Fibroblast of skin of right biceps (primary cell): ENCODE data around the gene PTGFRN.
"Not testable (repeated sequence)": the region's sequence is repeated elsewhere in the genome, so short reads cannot be mapped to it uniquely, and the experiment has no call there.

Experiments used
- DNase-seq: peaks from one replicate; pipeline ENCODE4 v3.0.0-alpha.2; 2013

PTGFRN gene

DNA sequence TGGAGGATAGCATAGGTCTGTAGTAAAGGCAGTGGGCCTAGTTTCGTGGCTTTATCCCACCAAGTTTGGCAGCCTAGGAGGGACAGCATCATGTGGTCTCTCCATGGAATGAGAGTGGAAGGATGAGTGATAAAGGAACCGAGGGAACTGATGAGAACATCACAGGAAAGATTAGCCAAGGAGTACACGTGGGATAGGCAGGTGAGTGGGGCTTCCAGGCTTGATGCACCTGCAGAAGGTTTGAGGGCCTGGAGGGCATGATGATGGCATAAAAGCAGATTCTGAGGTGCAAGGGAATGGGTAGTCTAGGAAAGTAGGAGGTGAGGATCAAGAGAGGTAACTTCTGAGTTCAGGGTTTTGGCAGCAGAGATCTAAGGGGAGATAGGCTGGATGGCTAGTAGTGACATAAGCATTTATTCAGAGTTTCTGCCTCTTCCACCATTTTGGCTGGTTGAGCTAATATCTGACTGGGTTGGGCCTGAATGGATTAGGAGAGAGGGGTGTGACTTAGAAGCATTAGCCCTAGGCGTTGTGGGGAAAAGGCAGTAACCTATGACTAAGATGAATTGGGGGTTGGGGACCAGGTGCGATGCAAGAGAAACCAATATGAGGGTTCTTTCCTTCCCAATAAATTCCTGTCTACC, 9.1 kb downstream of the PTGFRN start:
- DNase-seq = no peak

DNA sequence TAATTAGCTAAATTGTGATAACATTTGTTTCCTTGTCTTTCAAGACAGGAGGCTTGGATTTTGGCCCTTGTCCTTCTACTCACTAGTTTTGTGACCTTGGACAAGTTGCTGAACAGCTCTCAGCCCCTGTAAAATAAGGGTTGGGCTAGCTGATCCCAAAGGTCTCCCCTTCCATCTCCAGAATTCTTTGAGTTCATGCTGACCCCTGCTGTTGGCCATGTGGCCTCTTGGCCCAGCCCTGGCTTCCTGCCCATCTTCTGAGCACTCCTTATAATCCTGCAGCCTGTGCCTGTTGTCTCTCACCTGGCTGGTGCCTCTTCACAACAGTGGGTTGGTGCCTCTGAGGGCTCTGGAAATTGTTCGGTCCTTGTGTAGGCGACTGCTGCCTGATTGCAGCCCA, 10.1 kb downstream of the PTGFRN start:
- no peak for DNase-seq

DNA sequence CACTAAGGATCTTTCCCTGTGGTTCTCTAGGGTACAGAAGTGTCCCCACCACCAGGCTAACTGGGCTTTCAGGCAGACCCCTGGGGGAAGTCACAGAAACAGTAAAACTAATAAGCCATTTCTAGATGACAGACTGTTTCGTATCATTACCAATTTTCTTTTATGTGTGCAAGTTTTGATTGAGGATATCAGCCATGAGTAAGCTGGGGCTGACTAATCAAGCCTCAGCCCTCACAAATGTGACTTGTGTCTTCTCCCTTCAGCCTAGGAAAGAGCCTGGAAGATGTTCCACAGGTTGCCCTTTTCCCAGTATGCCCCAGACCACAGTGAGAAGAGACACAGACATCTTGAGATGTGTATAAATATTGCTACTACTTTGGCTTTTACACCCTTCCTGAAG, 10.5 kb downstream of the PTGFRN start:
- no peak for DNase-seq

DNA sequence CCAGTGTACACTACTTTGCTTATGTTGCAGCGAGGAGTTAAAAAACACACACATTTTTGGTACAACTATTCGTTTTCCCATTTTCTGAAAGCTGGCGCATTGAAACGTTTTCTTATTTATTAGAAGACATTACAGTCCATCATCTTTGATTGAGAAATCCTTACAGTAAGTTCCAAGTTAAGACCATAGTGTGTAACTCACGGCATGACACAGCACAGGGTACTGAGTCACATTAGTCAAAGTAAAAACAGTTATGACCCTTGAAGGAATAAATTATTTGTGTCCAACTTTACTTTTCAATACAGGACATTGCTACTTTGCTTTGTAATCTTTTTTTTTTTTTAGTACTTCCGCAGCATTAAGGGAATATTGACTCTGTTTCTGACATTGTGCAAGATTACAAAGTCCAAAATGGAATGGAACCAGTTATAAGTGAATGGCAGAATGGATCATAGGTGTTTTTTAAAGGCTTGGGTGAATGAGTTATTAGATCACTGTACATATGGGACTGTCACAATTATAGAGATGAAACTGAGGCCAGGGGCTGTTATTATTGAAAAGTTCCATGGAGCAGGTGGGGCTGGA, 11.7 kb downstream of the PTGFRN start:
- DNase-seq = no peak

DNA sequence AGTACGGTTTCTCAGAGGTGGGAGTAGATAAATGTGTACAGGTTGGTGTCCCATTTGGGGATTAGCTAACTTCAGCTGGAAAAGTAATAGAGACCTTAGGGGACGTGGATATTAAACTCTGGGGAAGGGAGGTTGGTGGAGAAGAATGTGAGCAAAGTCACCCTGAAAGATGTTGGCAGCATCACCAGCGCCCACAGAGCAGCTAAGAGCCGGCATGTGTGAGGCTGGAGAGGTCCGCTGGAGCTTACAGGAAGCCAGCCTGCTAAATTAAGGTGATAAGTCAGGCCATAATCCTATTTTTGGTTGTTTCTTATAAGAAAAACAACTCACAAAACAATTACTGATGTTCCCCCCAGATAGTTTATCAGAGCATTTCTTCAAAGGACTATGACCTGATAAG, 12.2 kb downstream of the PTGFRN start:
- DNase-seq = no peak

DNA sequence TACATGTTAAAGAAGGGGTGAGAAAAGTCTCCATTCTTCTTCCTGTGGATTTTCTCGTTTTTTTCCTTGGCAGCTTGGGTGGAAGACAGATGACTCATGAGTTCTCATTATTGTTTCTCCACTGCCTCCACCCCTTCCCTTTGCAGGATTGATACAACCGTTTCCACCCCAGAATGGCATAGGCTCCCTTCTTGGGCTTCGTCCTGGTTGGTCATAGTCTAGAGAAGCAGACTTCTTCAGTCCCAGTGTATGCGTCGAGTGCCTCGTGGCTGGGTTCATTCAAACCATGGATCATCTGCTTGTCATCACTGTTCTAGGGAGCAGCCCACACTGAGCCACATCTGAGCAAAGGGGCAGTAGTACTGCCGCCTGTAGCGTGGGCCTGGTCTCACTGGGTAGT, 13.7 kb downstream of the PTGFRN start:
- DNase-seq = peak; percentile 39

DNA sequence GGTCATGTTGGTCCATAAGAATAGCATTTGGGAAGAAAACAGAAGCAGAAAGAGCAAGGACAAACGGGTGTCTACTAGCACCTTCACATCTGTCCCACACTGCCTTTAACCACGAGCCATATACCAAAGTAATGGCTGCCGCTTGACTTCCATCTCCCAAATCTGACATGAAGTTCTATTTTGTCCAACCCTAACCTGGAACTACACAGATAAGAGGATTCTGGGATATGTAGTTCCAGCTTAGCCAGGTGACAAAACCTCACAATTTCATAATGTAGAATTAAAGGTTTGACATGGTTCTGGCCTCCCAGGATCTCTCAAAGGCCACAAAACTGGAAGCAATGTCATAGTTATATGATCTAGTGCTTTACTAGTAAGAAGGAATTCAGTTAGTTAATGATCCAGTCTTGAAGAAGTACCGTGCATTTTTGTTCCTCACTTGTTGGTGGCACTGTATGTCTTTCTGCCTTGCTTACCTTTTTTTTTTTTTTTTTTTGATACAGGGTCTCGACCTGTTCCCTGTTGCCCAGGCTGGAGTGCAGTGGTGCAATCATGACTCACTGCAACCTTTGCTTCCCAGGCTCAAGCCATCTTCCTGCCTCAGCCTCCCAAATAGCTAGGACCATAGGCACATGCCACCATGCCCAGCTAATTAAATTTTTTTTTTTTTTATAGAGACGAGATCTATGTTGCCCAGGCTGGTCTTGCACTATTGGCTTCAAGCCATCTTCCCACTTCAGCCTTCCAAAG, 17.5 kb downstream of the PTGFRN start:
- DNase-seq = no peak

DNA sequence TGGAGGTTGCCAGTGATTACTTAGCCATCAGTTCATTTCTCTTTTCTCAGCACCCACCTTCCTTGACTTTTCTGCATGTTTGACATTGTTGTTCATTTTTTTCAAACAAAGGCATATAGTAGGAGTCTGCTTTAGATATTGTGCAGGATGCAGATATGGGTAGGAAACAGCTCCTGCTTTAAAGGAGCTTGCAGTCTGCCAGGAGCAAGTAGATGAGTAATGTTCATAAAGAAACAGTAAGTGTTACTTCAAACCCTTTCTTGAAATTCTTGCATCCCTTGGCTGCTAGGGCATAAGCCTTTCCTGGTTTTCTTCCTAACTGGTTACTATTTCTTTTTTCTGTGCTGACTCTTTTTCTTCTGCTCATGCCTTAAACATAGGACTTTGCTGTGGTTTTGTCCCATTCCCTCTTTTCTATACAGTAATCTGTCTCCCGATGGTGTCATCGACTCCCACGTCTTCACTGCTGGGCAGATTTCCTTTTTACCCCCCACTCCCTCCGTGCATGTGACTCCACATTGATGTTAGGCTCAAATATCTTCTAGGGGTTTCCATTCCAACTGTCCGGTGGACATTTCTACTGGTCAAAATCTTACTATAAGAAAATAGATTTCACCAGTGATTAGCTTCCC, 20.4 kb downstream of the PTGFRN start:
- DNase-seq = no peak

DNA sequence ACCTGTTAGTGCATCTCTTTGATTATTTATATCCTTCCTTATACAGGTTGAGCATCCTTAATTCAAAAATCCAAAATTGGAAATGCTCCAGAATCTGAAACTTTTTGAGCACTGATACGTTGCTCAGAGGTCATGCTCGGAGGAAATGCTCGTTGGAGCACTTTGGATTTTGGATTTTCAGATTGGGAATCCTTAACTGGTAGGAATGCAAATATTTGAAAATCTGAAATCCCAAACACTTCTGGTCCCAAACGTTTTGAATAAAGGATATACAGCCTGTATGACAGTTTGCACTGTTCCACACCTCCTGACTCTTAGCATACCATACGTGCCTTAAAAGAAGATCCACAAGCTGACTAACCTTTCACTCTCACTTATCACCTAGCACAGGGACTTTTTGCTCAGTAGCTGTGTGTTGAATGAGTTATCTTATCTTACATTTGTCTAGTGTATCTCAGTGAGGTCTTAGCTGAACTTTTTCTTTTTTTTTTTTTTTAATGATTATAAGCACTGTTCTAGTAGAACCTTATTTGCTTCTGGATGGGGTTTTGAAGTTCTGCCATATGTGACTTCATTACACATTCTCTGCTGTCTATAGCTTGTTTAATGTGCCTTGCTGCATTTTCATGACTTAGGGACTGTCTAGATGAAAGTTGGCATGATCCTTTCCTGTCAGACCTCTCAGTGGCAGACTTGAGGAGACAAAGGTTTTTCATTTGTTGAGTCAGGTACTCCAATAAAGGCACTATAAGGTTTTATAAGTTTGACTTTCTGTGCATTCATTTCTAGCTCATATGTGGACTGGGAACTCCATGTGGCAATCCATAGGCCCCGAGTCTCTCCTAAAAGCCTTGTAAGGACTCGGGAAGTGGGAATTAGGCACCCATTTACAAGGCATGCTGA, 21.6 kb downstream of the PTGFRN start:
- DNase-seq = no peak

DNA sequence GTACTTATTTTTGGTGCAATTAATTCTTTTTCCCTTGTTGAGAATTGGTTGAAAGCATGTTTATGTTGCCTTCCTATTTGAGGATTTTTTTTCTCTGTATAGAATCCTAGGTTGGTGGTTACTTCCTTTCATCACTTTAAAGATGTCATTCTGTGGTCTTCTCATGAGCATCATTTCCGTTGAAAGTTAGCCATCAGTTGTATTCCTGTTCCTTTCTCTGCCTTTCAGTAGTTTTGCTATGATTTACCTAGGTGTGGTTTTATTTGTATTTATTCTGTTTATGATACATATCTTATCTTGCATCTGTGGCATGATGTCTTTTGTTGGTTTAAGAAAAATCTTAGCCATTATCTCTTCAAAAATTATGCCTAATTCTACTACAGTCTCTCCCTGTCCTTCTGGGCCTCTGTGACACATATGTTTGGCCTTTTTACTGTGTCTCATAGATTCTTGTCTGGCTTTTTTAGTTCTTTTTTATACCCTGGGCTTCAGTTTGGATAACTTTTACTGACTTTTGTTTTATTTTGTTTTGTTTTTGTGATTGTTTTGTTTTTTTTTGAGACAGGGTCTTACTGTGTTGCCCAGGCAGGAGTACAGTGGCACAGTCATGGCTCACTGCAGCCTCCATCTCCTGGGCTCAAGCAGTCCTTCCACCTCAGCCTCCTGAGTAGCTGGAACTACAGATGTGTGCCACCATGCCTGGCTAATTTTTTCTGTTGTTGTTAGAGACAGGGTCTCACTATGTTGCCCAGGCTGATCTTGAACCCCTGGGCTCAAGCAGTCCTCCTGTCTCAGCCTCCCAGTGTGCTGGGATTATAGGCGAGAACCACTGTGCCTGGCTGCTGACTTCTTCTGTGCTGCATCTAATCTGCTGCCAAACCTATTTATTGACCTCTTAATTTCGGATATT, 24.1 kb downstream of the PTGFRN start:
- no peak for DNase-seq

DNA sequence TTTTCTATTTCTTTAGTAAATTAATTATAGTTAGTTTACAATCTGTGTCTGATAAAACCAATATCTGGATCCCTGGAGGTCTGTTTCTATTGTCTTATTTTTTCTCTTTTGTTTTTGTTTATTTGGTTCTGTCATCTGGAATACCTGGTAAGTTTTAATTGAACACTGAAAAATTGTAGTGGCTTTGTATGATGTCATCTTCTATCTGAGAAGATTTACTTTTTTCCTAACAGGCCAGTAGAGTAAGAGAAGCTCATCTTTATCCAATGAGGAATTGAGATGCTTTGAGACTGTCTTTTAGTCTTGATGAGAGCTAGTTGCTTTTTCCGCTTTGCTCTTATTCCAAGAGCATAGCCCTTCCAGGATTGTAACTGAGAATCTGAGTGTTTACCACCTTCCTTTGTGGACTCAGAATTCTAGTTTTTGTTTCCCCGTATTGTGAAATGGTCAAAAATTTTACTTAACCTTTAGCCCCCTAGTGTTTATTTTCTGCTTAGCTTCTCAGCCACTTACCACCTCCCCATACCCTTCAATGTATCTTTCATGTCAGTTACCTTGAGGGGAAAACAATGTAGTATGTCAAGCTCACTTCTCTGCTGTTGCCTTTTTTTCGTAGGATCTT, 25.0 kb downstream of the PTGFRN start:
- DNase-seq = no peak

DNA sequence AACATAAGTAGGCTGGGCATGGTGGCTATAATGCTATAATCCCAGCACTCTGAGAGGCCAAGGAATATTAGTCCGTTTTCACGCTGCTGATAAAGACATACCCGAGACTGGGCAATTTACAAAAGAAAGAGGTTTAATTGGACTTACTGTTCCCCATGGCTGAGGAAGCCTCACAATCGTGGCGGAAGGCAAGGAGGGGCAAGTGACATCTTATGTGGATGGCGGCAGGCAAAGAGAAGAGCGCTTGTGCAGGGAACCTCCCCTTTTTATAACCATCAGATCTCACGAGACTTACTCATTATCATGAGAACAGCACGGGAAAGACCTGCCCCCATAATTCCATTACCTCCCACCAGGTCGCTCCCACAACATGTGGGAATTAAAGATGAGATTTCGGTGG, 28.5 kb downstream of the PTGFRN start:
- DNase-seq = no peak

DNA sequence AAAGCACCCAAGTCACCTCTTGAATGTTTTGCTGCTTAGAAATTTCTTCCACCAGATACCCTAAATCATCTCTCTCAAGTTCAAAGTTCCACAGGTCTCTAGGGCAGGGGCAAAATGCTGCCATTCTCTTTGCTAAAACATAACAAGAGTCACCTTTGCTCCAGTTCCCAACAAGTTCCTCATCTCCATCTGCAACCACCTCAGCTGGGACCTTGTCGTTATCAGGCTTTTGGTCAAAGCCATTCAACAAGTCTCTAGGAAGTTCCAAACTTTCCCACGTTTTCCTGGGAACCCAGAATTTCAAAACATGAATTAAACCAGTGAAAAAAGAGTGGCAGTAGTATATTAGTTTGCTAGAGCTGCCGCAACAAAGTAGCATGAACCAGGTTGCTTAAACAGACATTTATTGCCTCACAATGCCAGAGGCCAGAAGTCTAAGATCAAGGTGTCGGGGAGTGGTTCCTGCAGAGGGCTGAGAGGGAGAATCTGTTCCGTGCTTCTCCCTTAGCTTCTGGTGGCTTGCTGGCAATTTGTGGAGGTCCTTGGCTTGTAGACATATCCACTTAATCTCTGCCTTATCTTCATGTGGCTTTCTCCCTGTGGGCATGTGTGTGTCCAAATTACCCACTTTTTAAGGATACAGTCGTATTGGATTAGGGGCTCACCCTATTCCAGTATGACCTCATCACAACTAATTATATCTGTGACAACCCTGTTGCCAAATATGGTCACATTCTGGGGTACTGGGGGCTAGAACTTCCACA, 30.2 kb downstream of the PTGFRN start:
- DNase-seq = not testable (repeated sequence)

DNA sequence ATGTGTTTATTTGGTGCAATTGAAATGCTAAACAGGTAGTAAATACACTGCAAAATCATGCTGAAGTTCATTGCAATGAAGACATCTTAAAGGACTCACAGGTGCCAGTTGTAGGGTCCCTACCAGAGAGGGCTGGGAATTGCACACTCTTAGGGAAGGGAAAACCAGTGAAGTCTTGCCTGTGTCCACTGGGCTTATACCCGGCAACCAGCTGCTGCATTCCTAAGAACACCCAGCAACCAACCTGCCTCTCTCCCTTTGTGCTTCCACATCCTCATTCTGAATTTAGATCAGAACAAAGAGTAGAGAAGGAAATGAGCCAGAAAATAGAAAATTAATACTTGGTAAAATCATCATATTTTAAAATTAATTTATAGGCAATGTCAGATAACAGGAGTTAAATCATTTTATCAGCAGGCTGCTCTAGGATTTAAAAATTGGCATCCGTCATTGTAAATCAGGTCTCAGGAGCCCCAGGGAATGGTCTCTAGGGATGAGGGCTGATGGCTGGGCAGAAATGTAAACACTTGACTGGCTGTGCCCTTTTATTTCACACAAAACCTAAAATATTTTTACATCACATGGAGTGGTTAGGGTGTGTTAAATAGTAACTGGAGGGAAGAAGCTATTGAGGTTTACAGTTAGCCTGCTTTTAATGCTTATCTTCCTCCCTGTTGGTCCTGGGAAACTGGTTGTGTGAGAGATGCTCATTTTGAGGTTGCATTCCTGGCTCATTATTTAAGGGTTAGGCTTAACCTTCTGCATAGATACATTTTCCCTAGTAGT, 31.3 kb downstream of the PTGFRN start:
- DNase-seq = no peak

DNA sequence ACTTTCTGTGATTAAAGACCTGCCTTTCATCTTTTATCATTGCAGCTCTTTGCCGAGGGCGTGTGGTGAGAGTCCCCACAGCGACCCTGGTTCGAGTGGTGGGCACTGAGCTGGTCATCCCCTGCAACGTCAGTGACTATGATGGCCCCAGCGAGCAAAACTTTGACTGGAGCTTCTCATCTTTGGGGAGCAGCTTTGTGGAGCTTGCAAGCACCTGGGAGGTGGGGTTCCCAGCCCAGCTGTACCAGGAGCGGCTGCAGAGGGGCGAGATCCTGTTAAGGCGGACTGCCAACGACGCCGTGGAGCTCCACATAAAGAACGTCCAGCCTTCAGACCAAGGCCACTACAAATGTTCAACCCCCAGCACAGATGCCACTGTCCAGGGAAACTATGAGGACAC, 32.0 kb downstream of the PTGFRN start:
- DNase-seq = no peak

DNA sequence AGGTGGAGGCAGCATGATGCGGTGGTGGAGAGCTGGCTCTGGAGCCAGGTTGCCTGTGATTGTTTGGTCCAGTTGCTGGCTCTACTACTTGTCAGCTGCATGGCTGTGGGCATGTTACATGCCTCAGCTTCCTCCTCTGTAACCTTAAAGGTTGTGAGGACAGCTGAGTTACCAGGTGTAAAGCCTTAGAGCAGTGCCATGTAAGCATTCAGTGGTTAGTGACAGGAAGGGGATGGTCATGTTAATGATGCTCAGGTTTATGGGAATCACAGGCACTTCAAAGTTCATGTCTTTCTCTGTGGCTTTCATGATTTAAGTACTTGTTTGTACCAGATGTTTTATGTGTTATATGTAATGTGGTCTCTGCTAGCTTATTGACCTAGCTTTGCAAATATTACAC, 32.6 kb downstream of the PTGFRN start:
- no peak for DNase-seq

DNA sequence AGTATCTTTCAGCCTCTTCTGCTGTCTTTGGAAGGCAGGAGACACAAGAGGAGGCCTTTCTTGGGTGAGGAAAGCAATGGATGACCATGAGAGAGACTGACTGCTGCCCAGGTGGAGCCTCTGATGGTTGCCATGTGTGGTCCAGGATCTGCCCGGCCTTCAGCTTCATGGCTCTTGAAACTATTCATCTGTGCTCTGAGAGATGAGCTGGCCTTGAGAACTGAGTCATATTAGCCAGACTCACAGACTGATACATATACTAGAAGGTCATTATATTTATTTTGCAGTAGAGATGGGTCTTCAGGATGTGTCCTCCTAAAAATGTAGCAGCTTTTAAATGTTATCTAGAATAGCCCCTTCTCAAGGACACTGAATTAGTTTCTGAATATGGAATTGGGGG, 33.7 kb downstream of the PTGFRN start:
- DNase-seq = no peak

DNA sequence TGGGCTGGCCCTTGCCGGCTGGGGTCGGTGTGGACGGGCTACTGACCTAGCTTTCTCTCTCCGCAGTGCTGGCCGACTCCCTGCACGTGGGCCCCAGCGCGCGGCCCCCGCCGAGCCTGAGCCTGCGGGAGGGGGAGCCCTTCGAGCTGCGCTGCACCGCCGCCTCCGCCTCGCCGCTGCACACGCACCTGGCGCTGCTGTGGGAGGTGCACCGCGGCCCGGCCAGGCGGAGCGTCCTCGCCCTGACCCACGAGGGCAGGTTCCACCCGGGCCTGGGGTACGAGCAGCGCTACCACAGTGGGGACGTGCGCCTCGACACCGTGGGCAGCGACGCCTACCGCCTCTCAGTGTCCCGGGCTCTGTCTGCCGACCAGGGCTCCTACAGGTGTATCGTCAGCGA, 34.9 kb downstream of the PTGFRN start:
- no peak for DNase-seq

DNA sequence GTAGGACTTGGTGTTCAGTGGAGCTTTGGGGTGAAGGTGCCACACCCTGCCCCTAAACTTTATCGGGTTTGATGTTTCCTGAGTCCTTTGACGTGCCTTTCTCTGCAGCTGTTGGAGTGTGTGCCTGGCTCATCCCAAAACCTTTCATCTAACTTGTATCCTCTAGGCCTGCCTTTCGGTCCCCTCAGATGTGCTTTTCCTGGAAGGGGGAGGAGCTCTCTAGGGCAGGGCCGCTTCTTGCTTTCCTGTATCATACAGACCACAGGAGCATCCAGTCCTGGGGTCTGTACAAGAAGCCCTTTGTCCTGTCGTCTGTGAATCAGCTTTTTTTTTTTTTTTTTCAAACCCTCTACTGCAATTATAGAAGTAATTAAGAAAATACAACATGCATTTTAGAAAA, 35.7 kb downstream of the PTGFRN start:
- DNase-seq = no peak

DNA sequence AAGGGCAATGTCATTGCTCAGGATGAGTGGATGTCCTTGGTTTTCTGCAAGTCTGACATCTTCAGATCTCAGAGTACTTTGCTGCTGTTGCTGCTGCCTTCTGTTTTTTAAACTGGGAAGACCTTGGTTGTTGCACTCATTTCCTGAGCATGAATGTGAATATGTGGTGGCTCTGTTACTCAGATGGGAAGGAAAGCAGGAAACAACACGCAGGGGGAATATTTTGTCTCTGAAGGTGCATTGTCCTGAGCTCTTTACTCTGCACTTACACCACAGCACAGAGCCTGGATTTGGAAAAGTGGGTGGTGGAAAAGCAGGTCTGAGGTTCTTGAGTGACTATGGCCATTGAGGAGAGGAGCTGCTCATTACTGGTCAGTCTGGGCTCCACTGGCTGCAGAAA, 36.3 kb downstream of the PTGFRN start:
- no peak for DNase-seq
